GM21619 (cell line): ENCODE data around the gene LRP1B.

Source experiments
- ATAC-seq: cut with Tn5 transposase; IDR thresholded peaks from one replicate; pipeline ENCODE4 v1.9.1; 2021; ENCODE audit not compliant: unreplicated experiment

The LRP1B gene

GRCh38 chr2:141796449-141796848, 334.4 kb downstream of the LRP1B start:
- no peak for ATAC-seq

- no peak for ATAC-seq
Observed at GRCh38 chr2:141791521-141791920, 339.3 kb downstream of the LRP1B start.

GRCh38 chr2:141782574-141782973, 348.2 kb downstream of the LRP1B start:
- no peak for ATAC-seq

- ATAC-seq: no peak
Observed at GRCh38 chr2:141778315-141778835, 352.4 kb downstream of the LRP1B start.

GRCh38 chr2:141770530-141770929, 360.3 kb downstream of the LRP1B start:
- no peak for ATAC-seq

GRCh38 chr2:141767691-141768090, 363.1 kb downstream of the LRP1B start:
- ATAC-seq: no peak

GRCh38 chr2:141767051-141767450, 363.8 kb downstream of the LRP1B start:
- no peak for ATAC-seq

GRCh38 chr2:141766225-141766624, 364.6 kb downstream of the LRP1B start:
- ATAC-seq: no peak

- ATAC-seq: no peak
Observed at GRCh38 chr2:141748616-141749015, 382.2 kb downstream of the LRP1B start.

- ATAC-seq: no peak
Observed at GRCh38 chr2:141741652-141742051, 389.2 kb downstream of the LRP1B start.

- ATAC-seq: no peak
Observed at GRCh38 chr2:141737492-141738255, 393.1 kb downstream of the LRP1B start.

GRCh38 chr2:141736466-141736865, 394.4 kb downstream of the LRP1B start:
- no peak for ATAC-seq

GRCh38 chr2:141728886-141729285, 401.9 kb downstream of the LRP1B start:
- no peak for ATAC-seq

- ATAC-seq: no peak
Observed at GRCh38 chr2:141728142-141728541, 402.7 kb downstream of the LRP1B start.

GRCh38 chr2:141724426-141724825, 406.4 kb downstream of the LRP1B start:
- ATAC-seq: no peak

- ATAC-seq: no peak
Observed at GRCh38 chr2:141723814-141724213, 407.0 kb downstream of the LRP1B start.

- no peak for ATAC-seq
Observed at GRCh38 chr2:141720476-141720875, 410.3 kb downstream of the LRP1B start.

GRCh38 chr2:141714496-141714895, 416.3 kb downstream of the LRP1B start:
- no peak for ATAC-seq

- ATAC-seq: no peak
Observed at GRCh38 chr2:141711627-141712026, 419.2 kb downstream of the LRP1B start.

- no peak for ATAC-seq
Observed at GRCh38 chr2:141710589-141711239, 420.1 kb downstream of the LRP1B start.

GRCh38 chr2:141709756-141710155, 421.1 kb downstream of the LRP1B start:
- ATAC-seq: no peak

- ATAC-seq: no peak
Observed at GRCh38 chr2:141707486-141707885, 423.3 kb downstream of the LRP1B start.
